RWPE1 (cell line): ENCODE results near the gene STEAP1B.

Experiments used
- CTCF ChIA-PET: fragments of 350-600 bp; sonication (Branson Sonifier 250); formaldehyde crosslinking; extraction: SDS; loops from one replicate; lab custom pipeline; 2021; lab: Yijun Ruan, JAX
- POLR2A ChIA-PET: fragments of 400-600 bp; formaldehyde crosslinking; extraction: SDS; loops from one replicate; lab custom pipeline; 2020; ENCODE audit warnings: antibody characterized with exemption; ENCODE audit not compliant: low non-redundant PET; lab: Yijun Ruan, JAX
- DNase-seq: peaks from one replicate; pipeline ENCODE4 v3.0.0; 2012; ENCODE audit warnings: low spot score
- H3K27ac ChIP-seq: fragments of 450-650 bp; 2 replicates; pipeline ENCODE4 v1.5.1; 2017
- CTCF ChIP-seq: fragments of 450-650 bp; conservative IDR thresholded peaks from 2 replicates; pipeline ENCODE4 v1.5.1; 2017; ENCODE audit warnings: low read depth, mild to moderate bottlenecking

STEAP1B gene

GRCh38 chr7:22395222-22395621 lies 104.8 kb downstream of the STEAP1B start:
- CTCF ChIA-PET = no interaction called here
- TF ChIP-seq CTCF = no peak
- POLR2A ChIA-PET = no interaction called here
- no peak overlapping the region for H3K27ac ChIP-seq
- DNase-seq = no peak

- POLR2A ChIA-PET = no interaction called here
These were observed 105.2 kb downstream of the STEAP1B start for GRCh38 chr7:22394739-22395138.

GRCh38 chr7:22393913-22394729 lies 105.9 kb downstream of the STEAP1B start:
- TF ChIP-seq CTCF = no peak
- ChIA-PET CTCF (no interaction called here), POLR2A (no interaction called here)
- no peak for DNase-seq
- no peak overlapping the region for H3K27ac ChIP-seq

More at GRCh38 chr7:22394739-22395138, 105.2 kb downstream of the STEAP1B start:
- no peak overlapping the region for H3K27ac ChIP-seq
- no peak for DNase-seq
- CTCF ChIA-PET = no interaction called here
- no peak for TF ChIP-seq CTCF

GRCh38 chr7:22390516-22390915 lies 109.5 kb downstream of the STEAP1B start:
- no peak for DNase-seq
- CTCF ChIA-PET = no interaction called here
- POLR2A ChIA-PET = no interaction called here
- no peak for TF ChIP-seq CTCF
- no peak overlapping the region for H3K27ac ChIP-seq

GRCh38 chr7:22389892-22390291 lies 110.1 kb downstream of the STEAP1B start:
- no peak overlapping the region for H3K27ac ChIP-seq
- TF ChIP-seq CTCF = no peak
- DNase-seq = no peak
- ChIA-PET CTCF (interaction anchor here (0.7 kb wide), 1 partner anchor 70 kb away, joined by 3 read pairs; no protein-coding TSS in a partner anchor), POLR2A (no interaction called here)

GRCh38 chr7:22387583-22387982 lies 112.4 kb downstream of the STEAP1B start:
- no peak overlapping the region for H3K27ac ChIP-seq
- CTCF ChIA-PET = no interaction called here
- no peak for DNase-seq
- no peak for TF ChIP-seq CTCF
- POLR2A ChIA-PET = no interaction called here
